Lower leg skin (tissue), 4 donors: Measurements from ENCODE around the gene PDLIM1. TPM values are rescaled to one million over a fixed set of nuclear protein-coding genes. Genes with fewer than 3 reads are reported as not detected.

Experiments
- DNase-seq, 2 donors: peaks; one replicate each; pipeline ENCODE4 v3.0.0-alpha.2; 2019; ENCODE audit warnings: low spot score in 2 of 2
- H3K4me3 ChIP-seq: fragments of 200-600 bp; sonication (generic); 2 replicates; pipeline ENCODE4 v1.5.1; 2017; ENCODE audit warnings: mild to moderate bottlenecking, low read depth; ENCODE audit not compliant: poor library complexity, severe bottlenecking
- POLR2A ChIP-seq, 2 donors: fragments of 450-650 bp; IDR thresholded peaks; one replicate each; pipeline ENCODE4 v1.6.1; 2016 to 2017; ENCODE audit warnings: antibody characterized with exemption in 2 of 2, mild to moderate bottlenecking in 1 of 2, moderate library complexity in 1 of 2
- WGBS, 2 donors: methylation state at CpG; one replicate each; pipeline ENCODE4 v1.1.5; 2018; 5-methylcytosine and 5-hydroxymethylcytosine counted together
- intact Hi-C: fragments of 100-400 bp; cut with DNase I; formaldehyde crosslinking; loops from one replicate; pipeline ENCODE4 v1.15.0; 2023; ENCODE audit warnings: low total_unique reads
- total RNA-seq, 4 donors: library from RNA; depleted of rRNA; stranded (reverse); fragments of >200 nt; gene quantifications; one replicate each; pipeline ENCODE4 v1.1.0, GENCODE V29; 2016
- TF ChIP-seq, protein P1 (sequence below), 3 donors: fragments of 450-650 bp; IDR thresholded peaks; one replicate each; pipeline ENCODE4 v1.5.1; 2016; ENCODE audit warnings: antibody characterized with exemption in 3 of 3, mild to moderate bottlenecking in 3 of 3, moderate library complexity in 2 of 3

Gene PDLIM1
- total RNA-seq, 4 donors from 2014 or later, result 46.3 to 85.0 (median 61.4) TPM

GRCh38 chr10:95260909-95261552 is 29.8 kb downstream of the PDLIM1 start:
- intact Hi-C loops, result no loop called here
- TF ChIP-seq, protein P1, sequence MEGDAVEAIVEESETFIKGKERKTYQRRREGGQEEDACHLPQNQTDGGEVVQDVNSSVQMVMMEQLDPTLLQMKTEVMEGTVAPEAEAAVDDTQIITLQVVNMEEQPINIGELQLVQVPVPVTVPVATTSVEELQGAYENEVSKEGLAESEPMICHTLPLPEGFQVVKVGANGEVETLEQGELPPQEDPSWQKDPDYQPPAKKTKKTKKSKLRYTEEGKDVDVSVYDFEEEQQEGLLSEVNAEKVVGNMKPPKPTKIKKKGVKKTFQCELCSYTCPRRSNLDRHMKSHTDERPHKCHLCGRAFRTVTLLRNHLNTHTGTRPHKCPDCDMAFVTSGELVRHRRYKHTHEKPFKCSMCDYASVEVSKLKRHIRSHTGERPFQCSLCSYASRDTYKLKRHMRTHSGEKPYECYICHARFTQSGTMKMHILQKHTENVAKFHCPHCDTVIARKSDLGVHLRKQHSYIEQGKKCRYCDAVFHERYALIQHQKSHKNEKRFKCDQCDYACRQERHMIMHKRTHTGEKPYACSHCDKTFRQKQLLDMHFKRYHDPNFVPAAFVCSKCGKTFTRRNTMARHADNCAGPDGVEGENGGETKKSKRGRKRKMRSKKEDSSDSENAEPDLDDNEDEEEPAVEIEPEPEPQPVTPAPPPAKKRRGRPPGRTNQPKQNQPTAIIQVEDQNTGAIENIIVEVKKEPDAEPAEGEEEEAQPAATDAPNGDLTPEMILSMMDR (IDR thresholded peaks at IDR 0.05), result no peak
- no peak for TF ChIP-seq POLR2A (IDR thresholded peaks at IDR 0.05)
- 68 to 72% methylated on average over 4 of the region's 4 CpGs for WGBS, 2 donors
- DNase-seq, result no peak
- no peak overlapping the region for H3K4me3 ChIP-seq

DNA sequence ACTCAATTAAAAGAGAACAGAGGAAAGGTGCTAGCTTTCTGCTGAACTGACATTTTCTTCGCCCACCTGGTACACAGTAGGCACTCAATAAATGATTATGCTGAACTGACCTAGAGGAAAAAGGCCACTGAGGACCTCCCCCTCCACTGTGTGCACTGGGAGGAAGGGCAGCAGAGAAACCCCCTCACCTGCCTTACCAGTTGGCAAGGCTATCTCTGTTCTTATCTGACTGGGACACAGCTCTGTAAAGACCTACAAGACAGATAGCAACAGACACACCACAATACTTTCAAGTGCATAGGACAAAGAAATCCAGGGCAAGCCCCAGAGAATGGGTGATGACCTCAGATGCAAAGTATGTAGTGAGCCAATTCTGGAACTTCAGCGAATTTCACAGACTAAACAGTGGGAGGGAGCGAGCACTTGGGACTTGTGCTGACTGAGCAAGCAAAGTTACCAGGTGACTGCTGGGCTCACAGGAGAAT is 30.4 kb downstream of the PDLIM1 start:
- no peak for DNase-seq
- TF ChIP-seq, protein P1 (IDR thresholded peaks at IDR 0.05), result no peak
- no peak for TF ChIP-seq POLR2A (IDR thresholded peaks at IDR 0.05)
- 54 to 60% methylated on average over 3 of the region's 3 CpGs for WGBS, 2 donors
- no peak overlapping the region for H3K4me3 ChIP-seq
- intact Hi-C loops, result no loop called here

DNA sequence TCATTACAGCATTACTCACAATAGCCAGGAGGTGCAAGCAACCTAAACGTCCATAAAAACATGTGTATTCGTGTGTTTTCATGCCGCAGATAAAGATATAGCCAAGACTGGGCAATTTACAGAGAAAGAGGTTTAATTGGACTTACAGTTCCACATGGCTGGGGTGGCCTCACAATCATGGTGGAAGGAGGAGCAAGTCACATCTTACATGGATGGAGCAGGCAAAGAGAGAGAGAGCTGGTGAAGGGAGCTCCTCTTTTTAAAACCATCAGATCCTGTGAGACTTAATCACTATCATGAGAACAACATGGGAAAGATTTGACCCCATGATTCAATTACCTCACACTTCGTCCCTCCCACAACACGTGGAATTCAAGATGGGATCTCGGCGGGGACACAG is 33.0 kb downstream of the PDLIM1 start:
- H3K4me3 ChIP-seq, result no peak overlapping the region
- no peak for DNase-seq
- TF ChIP-seq, protein P1 (IDR thresholded peaks at IDR 0.05), result no peak
- TF ChIP-seq POLR2A (IDR thresholded peaks at IDR 0.05), result no peak
- WGBS, 2 donors, result 90 to 95% methylated on average over 7 of the region's 7 CpGs
- intact Hi-C loops, result no loop called here

- H3K4me3 ChIP-seq, result no peak overlapping the region
- intact Hi-C loops, result no loop called here
- DNase-seq, result no peak
- WGBS, 2 donors, result 97 to 100% methylated on average over 1 of the region's 1 CpG
- TF ChIP-seq, protein P1 (IDR thresholded peaks at IDR 0.05), result no peak
- TF ChIP-seq POLR2A (IDR thresholded peaks at IDR 0.05), result no peak
Observed at GRCh38 chr10:95256268-95256667, 34.5 kb downstream of the PDLIM1 start.

DNA sequence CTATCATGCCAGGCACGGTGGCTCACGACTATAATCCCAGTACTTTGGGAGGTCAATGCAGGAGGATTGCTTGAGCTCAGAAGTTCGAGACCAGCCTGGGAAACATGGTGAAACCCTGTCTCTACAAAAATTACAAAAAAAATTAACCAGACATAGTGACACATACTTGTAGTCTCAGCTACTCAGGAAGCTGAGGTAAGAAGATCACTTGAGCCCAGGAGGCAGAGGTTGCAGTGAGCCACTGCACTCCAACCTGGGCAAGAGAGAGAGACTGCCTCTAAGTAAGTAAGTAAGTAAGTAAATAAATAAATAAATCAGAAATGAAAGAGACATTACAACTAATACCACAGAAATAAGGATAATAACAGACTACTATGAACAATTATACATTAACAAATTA is 36.2 kb downstream of the PDLIM1 start:
- H3K4me3 ChIP-seq, result no peak overlapping the region
- DNase-seq, result no peak
- WGBS, 2 donors, result 76 to 83% methylated on average over 3 of the region's 3 CpGs
- intact Hi-C loops, result no loop called here
- TF ChIP-seq, protein P1 (IDR thresholded peaks at IDR 0.05), result no peak
- TF ChIP-seq POLR2A (IDR thresholded peaks at IDR 0.05), result no peak

DNA sequence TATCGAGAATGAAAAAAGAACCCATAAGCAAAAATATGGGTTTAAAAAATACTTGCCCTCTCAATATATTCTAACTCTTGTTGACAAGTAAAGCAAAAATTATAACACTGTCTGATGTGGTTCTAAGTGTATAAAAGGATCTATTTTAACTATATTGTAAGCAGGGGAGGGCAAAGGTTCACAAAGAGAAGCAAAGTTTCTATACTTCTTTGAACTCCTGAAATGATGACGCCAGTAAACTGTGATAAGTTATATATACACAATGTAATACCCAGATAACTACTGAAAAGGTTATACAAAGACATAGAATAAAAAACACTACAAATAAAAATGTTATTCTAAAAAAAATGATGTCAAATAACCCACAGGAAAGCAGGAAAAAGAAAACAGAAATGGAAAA is 37.1 kb downstream of the PDLIM1 start:
- intact Hi-C loops, result no loop called here
- TF ChIP-seq POLR2A (IDR thresholded peaks at IDR 0.05), result no peak
- no peak for DNase-seq
- 95 to 96% methylated on average over 2 of the region's 2 CpGs for WGBS, 2 donors
- no peak overlapping the region for H3K4me3 ChIP-seq
